ENCODE measurements around the gene DUSP1.

DNA sequence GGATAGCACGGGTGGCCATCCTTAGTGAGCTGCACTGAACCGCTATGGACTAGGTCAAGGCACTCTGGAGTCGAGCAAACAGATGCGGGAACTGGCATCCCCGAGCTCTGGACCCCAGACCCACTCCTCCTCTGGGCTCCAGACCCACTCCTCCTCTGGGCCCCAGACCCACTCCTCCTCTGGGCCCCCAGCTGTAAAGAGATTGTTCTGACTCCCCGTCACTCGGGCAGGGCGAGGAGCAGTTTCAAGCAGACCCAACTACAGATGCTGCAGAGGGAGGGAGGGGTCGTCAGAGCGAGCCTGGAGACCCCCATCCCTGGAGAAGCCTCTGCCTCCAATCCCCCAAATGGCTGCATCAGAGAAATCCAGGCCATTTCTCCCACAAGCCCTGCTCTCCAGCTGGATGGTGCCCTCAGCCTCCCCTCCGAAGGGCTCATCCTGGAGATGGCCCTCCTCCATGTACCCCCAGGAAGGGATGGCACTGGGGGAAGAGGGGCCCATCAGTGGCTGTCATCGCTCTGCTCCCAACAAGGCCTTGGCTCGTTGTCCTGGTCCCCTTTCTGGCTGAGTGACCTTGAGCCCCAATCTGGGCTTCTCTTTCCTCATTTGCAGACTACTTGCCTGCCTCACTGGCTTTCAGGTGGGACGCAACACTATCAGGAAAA lies 38.7 kb downstream of the DUSP1 start:
- TF ChIP-seq, protein P1, sequence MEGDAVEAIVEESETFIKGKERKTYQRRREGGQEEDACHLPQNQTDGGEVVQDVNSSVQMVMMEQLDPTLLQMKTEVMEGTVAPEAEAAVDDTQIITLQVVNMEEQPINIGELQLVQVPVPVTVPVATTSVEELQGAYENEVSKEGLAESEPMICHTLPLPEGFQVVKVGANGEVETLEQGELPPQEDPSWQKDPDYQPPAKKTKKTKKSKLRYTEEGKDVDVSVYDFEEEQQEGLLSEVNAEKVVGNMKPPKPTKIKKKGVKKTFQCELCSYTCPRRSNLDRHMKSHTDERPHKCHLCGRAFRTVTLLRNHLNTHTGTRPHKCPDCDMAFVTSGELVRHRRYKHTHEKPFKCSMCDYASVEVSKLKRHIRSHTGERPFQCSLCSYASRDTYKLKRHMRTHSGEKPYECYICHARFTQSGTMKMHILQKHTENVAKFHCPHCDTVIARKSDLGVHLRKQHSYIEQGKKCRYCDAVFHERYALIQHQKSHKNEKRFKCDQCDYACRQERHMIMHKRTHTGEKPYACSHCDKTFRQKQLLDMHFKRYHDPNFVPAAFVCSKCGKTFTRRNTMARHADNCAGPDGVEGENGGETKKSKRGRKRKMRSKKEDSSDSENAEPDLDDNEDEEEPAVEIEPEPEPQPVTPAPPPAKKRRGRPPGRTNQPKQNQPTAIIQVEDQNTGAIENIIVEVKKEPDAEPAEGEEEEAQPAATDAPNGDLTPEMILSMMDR (IDR thresholded peaks at IDR 0.05 in 8 of 11, conservative IDR thresholded peaks at IDR 0.05 in 3 of 11): no peak
- TF ChIP-seq POLR2A (IDR thresholded peaks at IDR 0.05) (no peak), POLR2AphosphoS5 (IDR thresholded peaks at IDR 0.05) (no peak)

Measured in spleen (tissue), 7 donors.